Ovary (tissue), 3 donors: ENCODE measurements around the gene BPHL.

ENCODE experiments used
- CTCF ChIP-seq, 3 donors: fragments of 450-650 bp in 2 of 3; fragments of 200-600 bp in 1 of 3; IDR thresholded peaks; one replicate each; pipeline versions ENCODE4 v1.5.1 to v1.8.0; 2016 to 2022; ENCODE audit warnings: antibody characterized with exemption in 3 of 3, mild to moderate bottlenecking in 1 of 3
- EP300 ChIP-seq: sonication (generic); formaldehyde crosslinking; IDR thresholded peaks from one replicate; pipeline ENCODE4 v1.6.1; 2017; ENCODE audit warnings: antibody characterized with exemption
- POLR2A ChIP-seq: fragments of 450-650 bp; IDR thresholded peaks from one replicate; pipeline ENCODE4 v1.6.1; 2017; ENCODE audit warnings: antibody characterized with exemption, mild to moderate bottlenecking, moderate library complexity
- donor health status: DM: no; HTN: no; CAD: no.

DNA sequence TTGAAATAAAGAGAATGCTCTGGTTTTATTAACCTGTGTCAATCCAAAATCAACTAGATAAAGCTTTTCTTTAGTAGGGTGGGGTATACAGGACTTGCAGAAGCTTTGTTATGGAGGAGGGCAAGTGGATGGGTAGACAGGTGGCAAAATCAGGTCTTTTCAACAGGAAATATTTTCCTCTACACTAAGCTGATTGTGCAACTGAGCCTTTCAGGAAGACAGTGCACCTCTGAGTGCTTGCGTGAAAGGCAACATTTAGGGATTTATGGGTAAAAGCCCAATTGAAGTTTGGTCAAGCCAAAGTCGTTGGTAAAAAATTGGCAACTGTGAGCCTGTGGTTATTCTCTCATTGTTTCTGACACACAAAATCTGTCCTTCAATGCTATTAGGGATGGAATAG lies 62.6 kb downstream of the BPHL start:
- no peak for TF ChIP-seq CTCF (IDR thresholded peaks at IDR 0.05)
- no peak for TF ChIP-seq EP300
- TF ChIP-seq POLR2A: no peak
